A673 (cell line): ENCODE measurements around the gene DMD. TPM values are rescaled to one million over a fixed set of nuclear protein-coding genes. Genes with fewer than 3 reads are reported as not detected.

Source experiments
- BruUV-seq: library from RNA; stranded (reverse); fragments of 400-500 nt; replicated peaks from 2 replicates; lab custom pipeline; 2021; lab: Mats Ljungman, UMichigan
- CTCF ChIA-PET: fragments of 300-600 bp; sonication (Branson Sonifier 250); formaldehyde crosslinking; loops from one replicate; lab custom pipeline; 2022; ENCODE audit warnings: antibody characterized with exemption; lab: Charles Lee
- POLR2A ChIA-PET: fragments of 300-600 bp; sonication (Branson Sonifier 250); formaldehyde crosslinking; loops from one replicate; lab custom pipeline; 2022; ENCODE audit warnings: antibody characterized with exemption; ENCODE audit not compliant: low non-redundant PET; lab: Charles Lee
- DNase-seq: peaks from one replicate; pipeline ENCODE4 v3.0.0-alpha.2; 2015; ENCODE audit warnings: low spot score
- H3K27ac ChIP-seq: fragments of 200-600 bp; sonication (generic); 2 replicates; pipeline ENCODE4 v1.5.1; 2016; ENCODE audit warnings: mixed run types, low read depth, mild to moderate bottlenecking, mixed read lengths, antibody characterized with exemption, low read length; ENCODE audit not compliant: poor library complexity, severe bottlenecking
- H3K27me3 ChIP-seq: fragments of 200-600 bp; sonication (generic); replicated peaks from 2 replicates; pipeline ENCODE4 v1.6.1; 2017; ENCODE audit warnings: mixed run types, low read depth, mild to moderate bottlenecking, mixed read lengths, antibody characterized with exemption, low read length; ENCODE audit not compliant: insufficient read depth, poor library complexity
- H3K36me3 ChIP-seq: fragments of 200-600 bp; sonication (generic); 2 replicates; pipeline ENCODE4 v1.6.1; 2016; ENCODE audit warnings: mixed run types, mild to moderate bottlenecking, mixed read lengths, antibody characterized with exemption, low read length; ENCODE audit not compliant: insufficient read depth, poor library complexity, severe bottlenecking
- H3K4me1 ChIP-seq: fragments of 200-600 bp; sonication (generic); 2 replicates; pipeline ENCODE4 v1.6.1; 2017; ENCODE audit warnings: mixed run types, mild to moderate bottlenecking, mixed read lengths, antibody characterized with exemption, low read length; ENCODE audit not compliant: insufficient read depth, poor library complexity, severe bottlenecking
- H3K4me3 ChIP-seq: fragments of 200-600 bp; sonication (generic); 2 replicates; pipeline ENCODE4 v1.5.1; 2016; ENCODE audit warnings: low read depth, mixed run types, mild to moderate bottlenecking, mixed read lengths, low read length; ENCODE audit not compliant: poor library complexity, severe bottlenecking
- H3K9me3 ChIP-seq: fragments of 200-600 bp; sonication (generic); 2 replicates; pipeline ENCODE4 v1.6.1; 2016; ENCODE audit warnings: mixed run types, low read depth, mild to moderate bottlenecking, mixed read lengths, antibody characterized with exemption, low read length; ENCODE audit not compliant: poor library complexity, severe bottlenecking
- CTCF ChIP-seq: fragments of 300-800, 200-600 bp; sonication (generic); conservative IDR thresholded peaks from 2 replicates; pipeline ENCODE4 v1.5.1; 2017; ENCODE audit warnings: low read depth, mild to moderate bottlenecking, antibody characterized with exemption, low read length, moderate library complexity, mixed read lengths
- EZH2 ChIP-seq: fragments of 200-600 bp; sonication (generic); IDR thresholded peaks from 2 replicates; pipeline ENCODE4 v1.6.1; 2017; ENCODE audit warnings: borderline replicate concordance, low read depth, mild to moderate bottlenecking, mixed read lengths, antibody characterized with exemption, low read length; ENCODE audit not compliant: poor library complexity, severe bottlenecking
- intact Hi-C: fragments of 100-400 bp; cut with micrococcal nuclease; formaldehyde crosslinking; loops from one replicate; pipeline ENCODE4 v1.10.0; 2022; ENCODE audit not compliant: unreplicated experiment
- total RNA-seq: library from RNA; stranded (reverse); gene quantifications from 2 replicates; pipeline ENCODE4 v1.2.3, GENCODE V29; 2021

Gene DMD
- total RNA-seq, 1 experiment from 2014 or later: 5.4 TPM

- no TSS peak for BruUV-seq
- H3K27ac ChIP-seq: no peak overlapping the region
- H3K27me3 ChIP-seq: no peaks in the 10 kb centered on the region
- H3K36me3 ChIP-seq: no peaks in the 10 kb centered on the region
- no peak for DNase-seq
- H3K4me1 ChIP-seq: no peaks in the 10 kb centered on the region
- TF ChIP-seq EZH2 (no peak), CTCF (no peak)
- H3K9me3 ChIP-seq: no peaks in the 10 kb centered on the region
- no peak overlapping the region for H3K4me3 ChIP-seq
- POLR2A ChIA-PET: no interaction called here
- intact Hi-C loops: no loop called here
- CTCF ChIA-PET: no interaction called here
Measured at GRCh38 chrX:32894679-32895078, 316.7 kb downstream of the DMD start.

- TF ChIP-seq CTCF (no peak), EZH2 (no peak)
- no peak overlapping the region for H3K4me3 ChIP-seq
- H3K27ac ChIP-seq: no peak overlapping the region
- intact Hi-C loops: no loop called here
- no TSS peak for BruUV-seq
- CTCF ChIA-PET: no interaction called here
- H3K9me3 ChIP-seq: no peaks in the 10 kb centered on the region
- DNase-seq: no peak
- POLR2A ChIA-PET: no interaction called here
- H3K36me3 ChIP-seq: no peaks in the 10 kb centered on the region
- H3K27me3 ChIP-seq: no peaks in the 10 kb centered on the region
- no peaks in the 10 kb centered on the region for H3K4me1 ChIP-seq
Measured at GRCh38 chrX:32893751-32894150, 317.6 kb downstream of the DMD start.

GRCh38 chrX:32877592-32877991 is 333.8 kb downstream of the DMD start:
- TF ChIP-seq CTCF (no peak), EZH2 (no peak)
- Histone ChIP-seq H3K36me3 (no peaks in the 10 kb centered on the region), H3K27ac (no peak overlapping the region), H3K9me3 (no peaks in the 10 kb centered on the region), H3K27me3 (no peaks in the 10 kb centered on the region), H3K4me3 (no peak overlapping the region), H3K4me1 (no peaks in the 10 kb centered on the region)
- DNase-seq: no peak
- CTCF ChIA-PET: no interaction called here
- no TSS peak for BruUV-seq
- POLR2A ChIA-PET: no interaction called here
- intact Hi-C loops: no loop called here
